Measurements from ENCODE around the gene CHD9. TPM values are rescaled to one million over a fixed set of nuclear protein-coding genes. Genes with fewer than 3 reads are reported as not detected.

CHD9 gene
- total RNA-seq, 1 experiment from 2014 or later: 25.4 TPM

GRCh38 chr16:53154513-53154912 lies 99.7 kb downstream of the CHD9 start:
- CTCF ChIA-PET: no interaction called here
- BruUV-seq (replicated peaks): no TSS peak
- in situ Hi-C loops (cut with HindIII; ENCODE audit: low pct_unique_long_range_greater_than_20kb, low sequenced_read_pairs): no loop called here
- Histone ChIP-seq H3K27me3 (ENCODE audit: control insufficient read depth, insufficient read depth, low read length) (no peaks in the 10 kb centered on the region), H3K27ac (ENCODE audit: low read length) (no peak overlapping the region), H3K36me3 (ENCODE audit: control insufficient read depth, insufficient read depth, low read length) (peaks cover 2% of the 10 kb centered on the region), H3K4me3 (ENCODE audit: low read depth in 2 of 2, low read length in 2 of 2) (no peak overlapping the region), H3K9me3 (ENCODE audit: control insufficient read depth, insufficient read depth, low read depth, low read length) (peaks cover 4% of the 10 kb centered on the region; the same call in 1 of the 2 replicates), H3K4me1 (ENCODE audit: control insufficient read depth, insufficient read depth, low read length) (no peaks in the 10 kb centered on the region)
- ATAC-seq (no peak), DNase-seq (ENCODE audit: low read depth, low spot score) (no peak)
- intact Hi-C loops (cut with micrococcal nuclease; ENCODE audit: unreplicated experiment): no loop called here
- POLR2A ChIA-PET: no interaction called here
- TF ChIP-seq, protein P1, sequence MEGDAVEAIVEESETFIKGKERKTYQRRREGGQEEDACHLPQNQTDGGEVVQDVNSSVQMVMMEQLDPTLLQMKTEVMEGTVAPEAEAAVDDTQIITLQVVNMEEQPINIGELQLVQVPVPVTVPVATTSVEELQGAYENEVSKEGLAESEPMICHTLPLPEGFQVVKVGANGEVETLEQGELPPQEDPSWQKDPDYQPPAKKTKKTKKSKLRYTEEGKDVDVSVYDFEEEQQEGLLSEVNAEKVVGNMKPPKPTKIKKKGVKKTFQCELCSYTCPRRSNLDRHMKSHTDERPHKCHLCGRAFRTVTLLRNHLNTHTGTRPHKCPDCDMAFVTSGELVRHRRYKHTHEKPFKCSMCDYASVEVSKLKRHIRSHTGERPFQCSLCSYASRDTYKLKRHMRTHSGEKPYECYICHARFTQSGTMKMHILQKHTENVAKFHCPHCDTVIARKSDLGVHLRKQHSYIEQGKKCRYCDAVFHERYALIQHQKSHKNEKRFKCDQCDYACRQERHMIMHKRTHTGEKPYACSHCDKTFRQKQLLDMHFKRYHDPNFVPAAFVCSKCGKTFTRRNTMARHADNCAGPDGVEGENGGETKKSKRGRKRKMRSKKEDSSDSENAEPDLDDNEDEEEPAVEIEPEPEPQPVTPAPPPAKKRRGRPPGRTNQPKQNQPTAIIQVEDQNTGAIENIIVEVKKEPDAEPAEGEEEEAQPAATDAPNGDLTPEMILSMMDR (IDR thresholded peaks at IDR 0.05): no peak
- TF ChIP-seq TCF7L2 (IDR thresholded peaks at IDR 0.05; ENCODE audit: low read depth, low read length): no peak
- TF ChIP-seq, protein P2, sequence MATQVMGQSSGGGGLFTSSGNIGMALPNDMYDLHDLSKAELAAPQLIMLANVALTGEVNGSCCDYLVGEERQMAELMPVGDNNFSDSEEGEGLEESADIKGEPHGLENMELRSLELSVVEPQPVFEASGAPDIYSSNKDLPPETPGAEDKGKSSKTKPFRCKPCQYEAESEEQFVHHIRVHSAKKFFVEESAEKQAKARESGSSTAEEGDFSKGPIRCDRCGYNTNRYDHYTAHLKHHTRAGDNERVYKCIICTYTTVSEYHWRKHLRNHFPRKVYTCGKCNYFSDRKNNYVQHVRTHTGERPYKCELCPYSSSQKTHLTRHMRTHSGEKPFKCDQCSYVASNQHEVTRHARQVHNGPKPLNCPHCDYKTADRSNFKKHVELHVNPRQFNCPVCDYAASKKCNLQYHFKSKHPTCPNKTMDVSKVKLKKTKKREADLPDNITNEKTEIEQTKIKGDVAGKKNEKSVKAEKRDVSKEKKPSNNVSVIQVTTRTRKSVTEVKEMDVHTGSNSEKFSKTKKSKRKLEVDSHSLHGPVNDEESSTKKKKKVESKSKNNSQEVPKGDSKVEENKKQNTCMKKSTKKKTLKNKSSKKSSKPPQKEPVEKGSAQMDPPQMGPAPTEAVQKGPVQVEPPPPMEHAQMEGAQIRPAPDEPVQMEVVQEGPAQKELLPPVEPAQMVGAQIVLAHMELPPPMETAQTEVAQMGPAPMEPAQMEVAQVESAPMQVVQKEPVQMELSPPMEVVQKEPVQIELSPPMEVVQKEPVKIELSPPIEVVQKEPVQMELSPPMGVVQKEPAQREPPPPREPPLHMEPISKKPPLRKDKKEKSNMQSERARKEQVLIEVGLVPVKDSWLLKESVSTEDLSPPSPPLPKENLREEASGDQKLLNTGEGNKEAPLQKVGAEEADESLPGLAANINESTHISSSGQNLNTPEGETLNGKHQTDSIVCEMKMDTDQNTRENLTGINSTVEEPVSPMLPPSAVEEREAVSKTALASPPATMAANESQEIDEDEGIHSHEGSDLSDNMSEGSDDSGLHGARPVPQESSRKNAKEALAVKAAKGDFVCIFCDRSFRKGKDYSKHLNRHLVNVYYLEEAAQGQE (IDR thresholded peaks at IDR 0.05; ENCODE audit: insufficient read depth in 1 of 2, low read depth in 2 of 2, low read length in 1 of 2): no peak
- TF ChIP-seq SIN3A (IDR thresholded peaks at IDR 0.05; ENCODE audit: borderline replicate concordance, insufficient read depth, low read depth, low read length): no peak
- no peak for TF ChIP-seq POLR2AphosphoS5 (IDR thresholded peaks at IDR 0.05; ENCODE audit: low read depth, low read length)

- no TSS peak for BruUV-seq (replicated peaks)
- in situ Hi-C loops (cut with HindIII; ENCODE audit: low pct_unique_long_range_greater_than_20kb, low sequenced_read_pairs) (no loop called here), intact Hi-C loops (cut with micrococcal nuclease; ENCODE audit: unreplicated experiment) (no loop called here)
- H3K4me1 ChIP-seq (ENCODE audit: control insufficient read depth, insufficient read depth, low read length): no peaks in the 10 kb centered on the region
- ChIA-PET POLR2A (no interaction called here), CTCF (no interaction called here)
- TF ChIP-seq POLR2AphosphoS5 (IDR thresholded peaks at IDR 0.05; ENCODE audit: low read depth, low read length) (no peak), SIN3A (IDR thresholded peaks at IDR 0.05; ENCODE audit: borderline replicate concordance, insufficient read depth, low read depth, low read length) (no peak), TCF7L2 (IDR thresholded peaks at IDR 0.05; ENCODE audit: low read depth, low read length) (no peak)
- TF ChIP-seq, protein P2 (IDR thresholded peaks at IDR 0.05; ENCODE audit: insufficient read depth in 1 of 2, low read depth in 2 of 2, low read length in 1 of 2): no peak
- TF ChIP-seq, protein P1 (IDR thresholded peaks at IDR 0.05): no peak
- H3K36me3 ChIP-seq (ENCODE audit: control insufficient read depth, insufficient read depth, low read length): peaks cover 2% of the 10 kb centered on the region
- no peak overlapping the region for H3K27ac ChIP-seq (ENCODE audit: low read length)
- H3K27me3 ChIP-seq (ENCODE audit: control insufficient read depth, insufficient read depth, low read length): no peaks in the 10 kb centered on the region
- no peaks in the 10 kb centered on the region for H3K9me3 ChIP-seq (ENCODE audit: control insufficient read depth, insufficient read depth, low read depth, low read length)
- DNase-seq (ENCODE audit: low read depth, low spot score) (no peak), ATAC-seq (no peak)
- H3K4me3 ChIP-seq (ENCODE audit: low read depth in 2 of 2, low read length in 2 of 2): no peak overlapping the region
Observed at GRCh38 chr16:53156516-53156915, 101.7 kb downstream of the CHD9 start.
